ENCODE data around the gene EBF4. TPM values are rescaled to one million over a fixed set of nuclear protein-coding genes. Genes with fewer than 3 reads are reported as not detected.
"Not testable (repeated sequence)": the region's sequence is repeated elsewhere in the genome, so short reads cannot be mapped to it uniquely, and the experiment has no call there.

Gene EBF4
- total and polyA plus RNA-seq, 2 experiments from 2014 or later, result 18.8 to 24.2 TPM

- Histone ChIP-seq H3K4me3 (no peak overlapping the region), H3K4me1 (ENCODE audit: low read depth) (peaks cover 3% of the 10 kb centered on the region), H3K27me3 (peaks cover 85% of the 10 kb centered on the region), H3K9me3 (ENCODE audit: low read depth) (no peaks in the 10 kb centered on the region), H3K36me3 (no peaks in the 10 kb centered on the region), H3K27ac (no peak overlapping the region)
- no peak for DNase-seq (ENCODE audit: low read depth in 1 of 2, low spot score in 1 of 2)
- TF ChIP-seq CTCF (IDR thresholded peaks at IDR 0.05; ENCODE audit: low read depth, low read length), result no peak
Measured at GRCh38 chr20:2804041-2804828, 111.7 kb downstream of the EBF4 start.

- peak in 1 of 2 donors; percentile 58 for DNase-seq (ENCODE audit: low read depth in 1 of 2, low spot score in 1 of 2)
- no peak overlapping the region for H3K4me3 ChIP-seq
Measured at GRCh38 chr20:2804852-2805688, 112.5 kb downstream of the EBF4 start.

GRCh38 chr20:2805689-2806350 is 113.2 kb downstream of the EBF4 start:
- peak in 1 of 2 donors; percentile 52 for DNase-seq (ENCODE audit: low read depth in 1 of 2, low spot score in 1 of 2)
- no peak overlapping the region for H3K4me3 ChIP-seq

More at GRCh38 chr20:2804852-2805688, 112.5 kb downstream of the EBF4 start:
- Histone ChIP-seq H3K36me3 (no peaks in the 10 kb centered on the region), H3K4me1 (ENCODE audit: low read depth) (no peaks in the 10 kb centered on the region), H3K9me3 (ENCODE audit: low read depth) (no peaks in the 10 kb centered on the region), H3K27me3 (peaks cover 90% of the 10 kb centered on the region), H3K27ac (no peak overlapping the region)
- TF ChIP-seq CTCF (IDR thresholded peaks at IDR 0.05; ENCODE audit: low read depth, low read length), result no peak

GRCh38 chr20:2806351-2806701 is 113.7 kb downstream of the EBF4 start:
- Histone ChIP-seq H3K4me1 (ENCODE audit: low read depth) (no peaks in the 10 kb centered on the region), H3K36me3 (no peaks in the 10 kb centered on the region), H3K27me3 (peaks cover 83% of the 10 kb centered on the region), H3K4me3 (no peak overlapping the region), H3K9me3 (ENCODE audit: low read depth) (no peaks in the 10 kb centered on the region), H3K27ac (no peak overlapping the region)
- no peak for DNase-seq (ENCODE audit: low read depth in 1 of 2, low spot score in 1 of 2)
- no peak for TF ChIP-seq CTCF (IDR thresholded peaks at IDR 0.05; ENCODE audit: low read depth, low read length)

More at GRCh38 chr20:2805689-2806350, 113.2 kb downstream of the EBF4 start:
- no peaks in the 10 kb centered on the region for H3K4me1 ChIP-seq (ENCODE audit: low read depth)
- no peak for TF ChIP-seq CTCF (IDR thresholded peaks at IDR 0.05; ENCODE audit: low read depth, low read length)
- H3K36me3 ChIP-seq, result no peaks in the 10 kb centered on the region
- no peaks in the 10 kb centered on the region for H3K9me3 ChIP-seq (ENCODE audit: low read depth)
- H3K27ac ChIP-seq, result no peak overlapping the region
- H3K27me3 ChIP-seq, result peaks cover 88% of the 10 kb centered on the region

- no peak for DNase-seq (ENCODE audit: low read depth in 1 of 2, low spot score in 1 of 2)
- Histone ChIP-seq H3K27ac (no peak overlapping the region), H3K9me3 (ENCODE audit: low read depth) (no peaks in the 10 kb centered on the region), H3K36me3 (no peaks in the 10 kb centered on the region), H3K4me3 (no peak overlapping the region), H3K27me3 (peaks cover 76% of the 10 kb centered on the region), H3K4me1 (ENCODE audit: low read depth) (no peaks in the 10 kb centered on the region)
- no peak for TF ChIP-seq CTCF (IDR thresholded peaks at IDR 0.05; ENCODE audit: low read depth, low read length)
Measured at GRCh38 chr20:2807019-2807418, 114.4 kb downstream of the EBF4 start.

- not testable (repeated sequence) for DNase-seq (ENCODE audit: low read depth in 1 of 2, low spot score in 1 of 2); H3K9me3 ChIP-seq (ENCODE audit: low read depth); H3K4me3 ChIP-seq; H3K27ac ChIP-seq; H3K36me3 ChIP-seq; H3K4me1 ChIP-seq (ENCODE audit: low read depth)
- peaks cover 67% of the 10 kb centered on the region for H3K27me3 ChIP-seq
Measured at GRCh38 chr20:2807929-2808328, 115.3 kb downstream of the EBF4 start.
